NB4 (cell line): ENCODE results near the gene DUSP22.

ENCODE experiments used
- DNase-seq: peaks from one replicate; pipeline ENCODE4 v3.0.0; 2010; ENCODE audit warnings: low read depth
- H3K4me3 ChIP-seq: one replicate; pipeline ENCODE4 v1.5.1; 2011; ENCODE audit warnings: mild to moderate bottlenecking, low read depth, low read length, moderate library complexity
- MYC ChIP-seq: IDR thresholded peaks from 2 replicates; pipeline ENCODE4 v1.6.1; 2011; ENCODE audit warnings: low read depth, low read length
- POLR2A ChIP-seq: IDR thresholded peaks from 2 replicates; pipeline ENCODE4 v1.6.1; 2011; ENCODE audit warnings: mild to moderate bottlenecking; ENCODE audit not compliant: insufficient read length; ENCODE audit errors: extremely low read depth
- TF ChIP-seq, protein P1 (sequence below): IDR thresholded peaks from 2 replicates; pipeline ENCODE4 v1.6.1; 2011; ENCODE audit warnings: low read depth, low read length
- TF ChIP-seq, protein P2 (sequence below): IDR thresholded peaks from one replicate; pipeline ENCODE4 v1.5.1; 2012; ENCODE audit warnings: low read depth, low read length

DUSP22 gene

DNA sequence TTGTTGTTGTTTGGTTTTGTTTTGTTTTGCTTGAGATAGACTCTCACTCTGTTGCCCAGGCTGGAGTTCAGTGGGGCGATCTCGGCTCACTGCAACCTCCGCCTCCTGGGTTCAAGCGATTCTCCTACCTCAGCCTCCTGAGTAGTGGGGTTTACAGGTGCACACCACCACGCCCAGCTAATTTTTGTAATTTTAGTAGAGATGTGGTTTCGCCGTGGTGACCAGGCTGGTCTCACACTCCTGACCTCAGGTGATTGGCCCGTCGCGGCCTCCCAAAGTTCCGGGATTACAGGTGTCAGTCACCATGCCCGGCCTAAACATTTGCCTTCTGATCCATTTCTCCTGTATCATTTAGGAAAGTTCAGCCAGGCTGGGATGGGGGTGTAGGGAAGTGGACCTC, 17.7 kb downstream of the DUSP22 start:
- H3K4me3 ChIP-seq, result no peak overlapping the region
- TF ChIP-seq, protein P1, sequence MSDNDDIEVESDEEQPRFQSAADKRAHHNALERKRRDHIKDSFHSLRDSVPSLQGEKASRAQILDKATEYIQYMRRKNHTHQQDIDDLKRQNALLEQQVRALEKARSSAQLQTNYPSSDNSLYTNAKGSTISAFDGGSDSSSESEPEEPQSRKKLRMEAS, result no peak
- TF ChIP-seq MYC (no peak), POLR2A (no peak)
- TF ChIP-seq, protein P2, sequence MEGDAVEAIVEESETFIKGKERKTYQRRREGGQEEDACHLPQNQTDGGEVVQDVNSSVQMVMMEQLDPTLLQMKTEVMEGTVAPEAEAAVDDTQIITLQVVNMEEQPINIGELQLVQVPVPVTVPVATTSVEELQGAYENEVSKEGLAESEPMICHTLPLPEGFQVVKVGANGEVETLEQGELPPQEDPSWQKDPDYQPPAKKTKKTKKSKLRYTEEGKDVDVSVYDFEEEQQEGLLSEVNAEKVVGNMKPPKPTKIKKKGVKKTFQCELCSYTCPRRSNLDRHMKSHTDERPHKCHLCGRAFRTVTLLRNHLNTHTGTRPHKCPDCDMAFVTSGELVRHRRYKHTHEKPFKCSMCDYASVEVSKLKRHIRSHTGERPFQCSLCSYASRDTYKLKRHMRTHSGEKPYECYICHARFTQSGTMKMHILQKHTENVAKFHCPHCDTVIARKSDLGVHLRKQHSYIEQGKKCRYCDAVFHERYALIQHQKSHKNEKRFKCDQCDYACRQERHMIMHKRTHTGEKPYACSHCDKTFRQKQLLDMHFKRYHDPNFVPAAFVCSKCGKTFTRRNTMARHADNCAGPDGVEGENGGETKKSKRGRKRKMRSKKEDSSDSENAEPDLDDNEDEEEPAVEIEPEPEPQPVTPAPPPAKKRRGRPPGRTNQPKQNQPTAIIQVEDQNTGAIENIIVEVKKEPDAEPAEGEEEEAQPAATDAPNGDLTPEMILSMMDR, result no peak

GRCh38 chr6:310671-311070, 18.4 kb downstream of the DUSP22 start:
- TF ChIP-seq POLR2A (no peak), MYC (no peak)
- TF ChIP-seq, protein P1, result no peak
- TF ChIP-seq, protein P2, result no peak
- DNase-seq, result no peak
- H3K4me3 ChIP-seq, result no peak overlapping the region

More for the DNA sequence above, 17.7 kb downstream of the DUSP22 start:
- no peak for DNase-seq

- no peak for TF ChIP-seq POLR2A
- TF ChIP-seq, protein P2, result no peak
- TF ChIP-seq, protein P1, result no peak
- no peak for TF ChIP-seq MYC
- H3K4me3 ChIP-seq, result no peak overlapping the region
- peak; percentile 38 for DNase-seq
These were observed 19.5 kb downstream of the DUSP22 start for GRCh38 chr6:311679-312220.

GRCh38 chr6:313087-313486, 20.8 kb downstream of the DUSP22 start:
- H3K4me3 ChIP-seq, result no peak overlapping the region
- peak; percentile 30 for DNase-seq
- TF ChIP-seq, protein P1, result no peak
- TF ChIP-seq, protein P2, result no peak
- TF ChIP-seq MYC (no peak), POLR2A (no peak)

DNA sequence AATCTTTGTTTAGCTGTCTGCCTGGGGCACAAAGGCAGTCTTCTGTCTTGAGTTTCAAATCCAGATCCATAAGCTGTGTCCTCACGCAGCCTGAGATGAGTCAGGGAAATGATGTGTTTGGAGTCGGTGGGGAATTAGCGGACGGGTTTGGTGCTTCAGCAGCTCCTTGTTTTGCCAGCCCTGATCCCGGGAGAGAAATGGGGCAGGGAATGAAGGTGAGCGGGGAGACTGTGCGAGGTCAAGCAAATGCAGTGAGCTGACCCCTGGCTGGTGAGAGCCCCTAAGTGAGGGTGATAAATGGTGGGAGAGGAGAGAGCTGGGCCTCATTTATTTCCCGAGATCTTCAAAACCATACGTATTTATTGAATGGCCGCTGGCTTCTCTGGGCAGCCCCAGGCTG, 21.6 kb downstream of the DUSP22 start:
- H3K4me3 ChIP-seq, result no peak overlapping the region
- TF ChIP-seq, protein P1, result no peak
- TF ChIP-seq, protein P2, result no peak
- TF ChIP-seq POLR2A, result no peak
- no peak for TF ChIP-seq MYC
- DNase-seq, result no peak
